CD4-positive, alpha-beta memory T cell (primary cell): ENCODE data around the gene ERCC6L2. TPM values are rescaled to one million over a fixed set of nuclear protein-coding genes. Genes with fewer than 3 reads are reported as not detected.

Experiments
- CTCF ChIA-PET: fragments of 350-600 bp; sonication (Branson Sonifier 250); formaldehyde crosslinking; loops from one replicate; lab custom pipeline; 2021; ENCODE audit warnings: inconsistent platforms; ENCODE audit not compliant: partially characterized antibody; lab: Charles Lee
- POLR2A ChIA-PET: fragments of 350-600 bp; sonication (Branson Sonifier 250); formaldehyde crosslinking; loops from one replicate; lab custom pipeline; 2021; ENCODE audit not compliant: partially characterized antibody; lab: Charles Lee
- DNase-seq, 5 donors: peaks; one replicate each; pipeline versions ENCODE4 v3.0.0 to v3.0.0-alpha.2; 2020 to 2022; ENCODE audit warnings: mixed read lengths in 1 of 5
- H3K27ac ChIP-seq: one replicate; pipeline ENCODE4 v1.7.0; 2013; ENCODE audit warnings: low read depth, low read length
- H3K27me3 ChIP-seq: 2 replicates; pipeline ENCODE4 v1.7.0; 2013; ENCODE audit warnings: mild to moderate bottlenecking, low read length, moderate library complexity; ENCODE audit not compliant: insufficient read depth
- H3K36me3 ChIP-seq: 2 replicates; pipeline ENCODE4 v1.7.0; 2013; ENCODE audit warnings: mild to moderate bottlenecking, low read length, moderate library complexity; ENCODE audit not compliant: insufficient read depth
- H3K4me1 ChIP-seq: 2 replicates; pipeline ENCODE4 v1.7.0; 2013; ENCODE audit warnings: mild to moderate bottlenecking, low read length, moderate library complexity; ENCODE audit not compliant: insufficient read depth
- H3K4me3 ChIP-seq, 2 donors: one replicate each; pipeline ENCODE4 v1.7.0; 2013; ENCODE audit warnings: low read length in 2 of 2, mild to moderate bottlenecking in 1 of 2
- H3K9me3 ChIP-seq, 2 donors: one replicate each; pipeline ENCODE4 v1.7.0; 2013; ENCODE audit warnings: low read length in 2 of 2, control low read depth in 1 of 2; ENCODE audit not compliant: control insufficient read depth in 1 of 2
- H3K27ac Mint-ChIP-seq, 7 donors: one replicate each; pipeline ENCODE4 v1.8.0; 2020 to 2021; ENCODE audit warnings: mixed read lengths in 7 of 7, mild to moderate bottlenecking in 6 of 7, inconsistent platforms in 3 of 7, moderate library complexity in 3 of 7
- H3K27me3 Mint-ChIP-seq, 2 donors: one replicate each; pipeline ENCODE4 v1.8.0; 2020 to 2021; ENCODE audit warnings: mixed read lengths in 2 of 2
- H3K36me3 Mint-ChIP-seq, 2 donors: one replicate each; pipeline ENCODE4 v1.8.0; 2020 to 2021; ENCODE audit warnings: mixed read lengths in 2 of 2, inconsistent platforms in 1 of 2, mild to moderate bottlenecking in 1 of 2
- H3K4me1 Mint-ChIP-seq, 4 donors: one replicate each; pipeline ENCODE4 v1.8.0; 2020 to 2021; ENCODE audit warnings: mixed read lengths in 4 of 4, mild to moderate bottlenecking in 1 of 4
- H3K4me3 Mint-ChIP-seq, 8 donors: one replicate each; pipeline ENCODE4 v1.8.0; 2020 to 2021; ENCODE audit warnings: mixed read lengths in 8 of 8, mild to moderate bottlenecking in 7 of 8, moderate library complexity in 6 of 8, inconsistent platforms in 3 of 8
- H3K9me3 Mint-ChIP-seq, 8 donors: one replicate each; pipeline ENCODE4 v1.8.0; 2020 to 2021; ENCODE audit warnings: mixed read lengths in 8 of 8, mild to moderate bottlenecking in 5 of 8, inconsistent platforms in 3 of 8, moderate library complexity in 1 of 8
- intact Hi-C: fragments of 100-400 bp; cut with micrococcal nuclease; formaldehyde crosslinking; loops from one replicate; pipeline ENCODE4 v1.15.1; 2023
- polyA plus RNA-seq, 2 donors: library from polyadenylated mRNA; unstranded; fragments of 300-500 nt; fragmentation: Illumina TruSeq; gene quantifications; one replicate each; pipeline ENCODE4 v1.2.3, GENCODE V29; 2021
- total RNA-seq, 2 experiments: library from RNA; stranded (reverse); gene quantifications; one replicate each; pipeline ENCODE4 v1.2.3, GENCODE V29; 2021

Gene ERCC6L2
- total and polyA plus RNA-seq, 4 experiments from 2014 or later, result 20.2 to 57.2 (median 52.7) TPM

- Mint-ChIP-seq H3K4me1 (peaks cover 0 to 14% (median 9%) of the 10 kb centered on the region in 4 donors), H3K27ac (no peak overlapping the region), H3K4me3 (no peak overlapping the region), H3K27me3 (no peaks in the 10 kb centered on the region), H3K36me3 (peaks cover 29 to 41% of the 10 kb centered on the region in 2 donors), H3K9me3 (peaks cover 0 to 16% (median 8%) of the 10 kb centered on the region in 8 donors)
- peaks cover 17% of the 10 kb centered on the region for H3K4me1 ChIP-seq
- CTCF ChIA-PET, result no interaction called here
- intact Hi-C loops, result no loop called here
- peaks cover 13% of the 10 kb centered on the region for H3K36me3 ChIP-seq
- H3K9me3 ChIP-seq, result no peaks in the 10 kb centered on the region
- no peak overlapping the region for H3K4me3 ChIP-seq
- H3K27ac ChIP-seq, result no peak overlapping the region
- POLR2A ChIA-PET, result no interaction called here
- no peaks in the 10 kb centered on the region for H3K27me3 ChIP-seq
- no peak for DNase-seq
Measured at GRCh38 chr9:96004379-96004778, 128.9 kb downstream of the ERCC6L2 start.

GRCh38 chr9:96006296-96006879 lies 130.9 kb downstream of the ERCC6L2 start:
- intact Hi-C loops, result no loop called here
- H3K4me1 Mint-ChIP-seq, result peaks cover 6 to 34% (median 14%) of the 10 kb centered on the region in 4 donors
- Histone ChIP-seq H3K4me1 (peaks cover 35% of the 10 kb centered on the region), H3K36me3 (peaks cover 13% of the 10 kb centered on the region), H3K9me3 (no peaks in the 10 kb centered on the region), H3K27me3 (no peaks in the 10 kb centered on the region), H3K27ac (no peak overlapping the region), H3K4me3 (no peak overlapping the region)
- H3K27me3 Mint-ChIP-seq, result no peaks in the 10 kb centered on the region
- no peak overlapping the region for H3K4me3 Mint-ChIP-seq
- peaks cover 28 to 38% of the 10 kb centered on the region in 2 donors for H3K36me3 Mint-ChIP-seq
- peaks cover 0 to 16% (median 8%) of the 10 kb centered on the region in 8 donors for H3K9me3 Mint-ChIP-seq
- ChIA-PET POLR2A (interaction anchor here (0.6 kb wide), 1 partner anchor 8 kb away, joined by 3 read pairs; no protein-coding TSS in a partner anchor), CTCF (no interaction called here)
- no peak overlapping the region for H3K27ac Mint-ChIP-seq
- DNase-seq, result no peak

GRCh38 chr9:96006961-96007360 lies 131.5 kb downstream of the ERCC6L2 start:
- Histone ChIP-seq H3K36me3 (peaks cover 13% of the 10 kb centered on the region), H3K4me3 (no peak overlapping the region), H3K9me3 (no peaks in the 10 kb centered on the region), H3K27ac (no peak overlapping the region), H3K27me3 (no peaks in the 10 kb centered on the region), H3K4me1 (peaks cover 35% of the 10 kb centered on the region)
- ChIA-PET POLR2A (interaction anchor here (0.6 kb wide), 1 partner anchor 9 kb away, joined by 3 read pairs; no protein-coding TSS in a partner anchor), CTCF (no interaction called here)
- peaks cover 31 to 41% of the 10 kb centered on the region in 2 donors for H3K36me3 Mint-ChIP-seq
- no peak for DNase-seq
- no peaks in the 10 kb centered on the region for H3K27me3 Mint-ChIP-seq
- H3K9me3 Mint-ChIP-seq, result peaks cover 0 to 16% (median 8%) of the 10 kb centered on the region in 8 donors
- H3K4me1 Mint-ChIP-seq, result peaks cover 6 to 37% (median 15%) of the 10 kb centered on the region in 4 donors
- no peak overlapping the region for H3K27ac Mint-ChIP-seq
- intact Hi-C loops, result no loop called here
- H3K4me3 Mint-ChIP-seq, result no peak overlapping the region

- peaks cover 20 to 29% of the 10 kb centered on the region in 2 donors for H3K36me3 Mint-ChIP-seq
- H3K4me3 Mint-ChIP-seq, result peak overlapping the region in 3 of 8 donors; percentile 18 to 66 (median 57)
- H3K27me3 Mint-ChIP-seq, result no peaks in the 10 kb centered on the region
- Histone ChIP-seq H3K27me3 (no peaks in the 10 kb centered on the region), H3K4me3 (no peak overlapping the region), H3K36me3 (peaks cover 9% of the 10 kb centered on the region), H3K4me1 (peaks cover 46% of the 10 kb centered on the region), H3K27ac (peak overlapping the region; percentile 23), H3K9me3 (no peaks in the 10 kb centered on the region)
- CTCF ChIA-PET, result interaction anchor here (1.5 kb wide), 1 partner anchor 11 kb away, joined by 9 read pairs; no protein-coding TSS in a partner anchor
- H3K27ac Mint-ChIP-seq, result peak overlapping the region in 6 of 7 donors; percentile 87 to 95 (median 94)
- DNase-seq, result peak in 1 of 5 donors; percentile 50
- H3K9me3 Mint-ChIP-seq, result peaks cover 0 to 1% (median 0%) of the 10 kb centered on the region in 8 donors
- POLR2A ChIA-PET, result interaction anchor here (1.1 to 2.5 kb wide), 4 partner anchors 11 to 133 kb away, joined by 3 to 12 read pairs (median 4); partner anchors contain the start of gene ERCC6L2
- peaks cover 9 to 47% (median 21%) of the 10 kb centered on the region in 4 donors for H3K4me1 Mint-ChIP-seq
- intact Hi-C loops, result no loop called here
Measured at GRCh38 chr9:96008502-96009222, 133.2 kb downstream of the ERCC6L2 start.

GRCh38 chr9:96009223-96009602 lies 133.7 kb downstream of the ERCC6L2 start:
- intact Hi-C loops, result no loop called here
- H3K27me3 Mint-ChIP-seq, result no peaks in the 10 kb centered on the region
- Histone ChIP-seq H3K36me3 (peaks cover 9% of the 10 kb centered on the region), H3K27ac (peak overlapping the region; percentile 23), H3K4me1 (peaks cover 52% of the 10 kb centered on the region), H3K27me3 (no peaks in the 10 kb centered on the region), H3K4me3 (no peak overlapping the region), H3K9me3 (no peaks in the 10 kb centered on the region)
- DNase-seq, result no peak
- ChIA-PET POLR2A (interaction anchor here (0.6 to 2.5 kb wide), 6 partner anchors 10 to 134 kb away, joined by 3 to 12 read pairs (median 4); partner anchors contain the start of gene ERCC6L2), CTCF (interaction anchor here (1.5 to 1.9 kb wide), 2 partner anchors 10 to 133 kb away, joined by 5 to 9 read pairs; no protein-coding TSS in a partner anchor)
- peak overlapping the region in 6 of 7 donors; percentile 87 to 95 (median 94) for H3K27ac Mint-ChIP-seq
- H3K4me1 Mint-ChIP-seq, result peaks cover 12 to 50% (median 25%) of the 10 kb centered on the region in 4 donors
- H3K4me3 Mint-ChIP-seq, result peak overlapping the region in 4 of 8 donors; percentile 18 to 66 (median 56)
- H3K9me3 Mint-ChIP-seq, result no peaks in the 10 kb centered on the region
- H3K36me3 Mint-ChIP-seq, result peaks cover 22 to 31% of the 10 kb centered on the region in 2 donors

GRCh38 chr9:96009690-96010472 lies 134.4 kb downstream of the ERCC6L2 start:
- no peaks in the 10 kb centered on the region for H3K9me3 ChIP-seq
- intact Hi-C loops, result no loop called here
- no peaks in the 10 kb centered on the region for H3K27me3 Mint-ChIP-seq
- H3K4me3 Mint-ChIP-seq, result peak overlapping the region in 6 of 8 donors; percentile 42 to 66 (median 54)
- ChIA-PET CTCF (interaction anchor here (1.5 to 1.9 kb wide), 2 partner anchors 10 to 133 kb away, joined by 5 to 9 read pairs; no protein-coding TSS in a partner anchor), POLR2A (interaction anchor here (0.6 to 2.5 kb wide), 4 partner anchors 10 to 134 kb away, joined by 3 to 12 read pairs (median 8); partner anchors contain the start of gene ERCC6L2)
- no peaks in the 10 kb centered on the region for H3K9me3 Mint-ChIP-seq
- peak overlapping the region; percentile 29 for H3K27ac ChIP-seq
- peak overlapping the region in 6 of 7 donors; percentile 87 to 95 (median 94) for H3K27ac Mint-ChIP-seq
- peaks cover 17 to 56% (median 30%) of the 10 kb centered on the region in 4 donors for H3K4me1 Mint-ChIP-seq
- no peaks in the 10 kb centered on the region for H3K27me3 ChIP-seq
- DNase-seq, result peak; percentile 48 to 82 (median 67)
- peaks cover 58% of the 10 kb centered on the region for H3K4me1 ChIP-seq
- H3K4me3 ChIP-seq, result no peak overlapping the region
- H3K36me3 ChIP-seq, result peaks cover 9% of the 10 kb centered on the region
- peaks cover 18 to 31% of the 10 kb centered on the region in 2 donors for H3K36me3 Mint-ChIP-seq
